ENCODE results near the gene C22orf39. TPM values are rescaled to one million over a fixed set of nuclear protein-coding genes. Genes with fewer than 3 reads are reported as not detected.

The C22orf39 gene
- total RNA-seq, 1 experiment from 2014 or later = 19.6 TPM

DNA sequence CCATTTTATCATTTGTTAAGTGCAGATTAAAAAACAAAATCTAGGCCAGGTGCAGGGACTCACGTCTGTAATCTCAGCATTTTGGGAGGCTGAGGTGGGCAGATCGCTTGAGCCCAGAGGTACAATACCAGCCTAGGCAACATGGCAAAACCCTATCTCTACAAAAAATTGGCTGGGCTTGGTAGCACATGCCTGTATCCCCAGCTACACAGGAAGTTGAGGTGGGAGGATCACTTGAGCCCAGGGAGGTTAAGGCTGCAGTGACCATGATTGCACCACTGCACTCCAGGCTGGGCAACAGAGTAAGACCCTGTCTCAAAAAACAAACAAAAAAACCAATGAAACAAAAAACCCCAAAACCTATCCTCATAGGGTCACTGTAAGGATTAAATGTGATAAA, 48.9 kb downstream of the C22orf39 start:
- DNase-seq (ENCODE audit: low spot score) = no peak

DNA sequence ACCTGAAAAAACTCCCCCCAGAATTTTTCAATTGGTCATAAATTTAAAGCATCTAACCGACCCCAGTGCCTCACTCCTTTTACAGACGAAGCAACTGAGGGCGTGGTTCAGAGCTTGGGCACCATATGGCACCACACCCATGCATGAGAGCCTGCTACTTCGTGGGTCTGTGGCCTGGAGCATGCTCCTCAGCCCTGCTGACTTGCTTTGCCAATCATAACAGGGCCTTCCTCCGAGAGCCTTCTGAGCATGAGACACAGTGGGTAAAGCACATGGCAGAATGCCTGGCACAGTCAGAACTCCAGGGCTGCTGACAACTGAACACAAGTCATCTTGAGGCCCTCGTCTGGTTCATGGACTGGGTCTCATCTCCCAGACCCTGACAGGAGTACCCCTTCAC, 49.3 kb downstream of the C22orf39 start:
- DNase-seq (ENCODE audit: low spot score) = no peak

DNA sequence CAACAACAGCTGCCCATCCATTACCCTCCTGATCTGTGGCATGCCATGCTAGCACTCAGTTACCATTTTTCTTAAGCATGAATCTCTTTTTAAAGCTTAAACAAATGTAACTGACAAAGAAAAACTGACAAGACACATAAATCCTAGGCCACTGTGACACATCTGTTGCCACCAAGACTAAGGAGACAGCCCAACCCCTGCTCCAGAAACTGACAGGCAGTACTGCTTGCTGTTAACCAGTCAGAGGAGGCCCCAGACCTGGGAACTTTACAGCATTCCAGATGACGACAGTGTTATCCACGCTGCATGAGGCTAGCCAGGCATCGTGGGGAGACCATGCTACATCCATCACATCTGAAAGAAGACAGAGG, 49.8 kb downstream of the C22orf39 start:
- DNase-seq (ENCODE audit: low spot score) = no peak

DNA sequence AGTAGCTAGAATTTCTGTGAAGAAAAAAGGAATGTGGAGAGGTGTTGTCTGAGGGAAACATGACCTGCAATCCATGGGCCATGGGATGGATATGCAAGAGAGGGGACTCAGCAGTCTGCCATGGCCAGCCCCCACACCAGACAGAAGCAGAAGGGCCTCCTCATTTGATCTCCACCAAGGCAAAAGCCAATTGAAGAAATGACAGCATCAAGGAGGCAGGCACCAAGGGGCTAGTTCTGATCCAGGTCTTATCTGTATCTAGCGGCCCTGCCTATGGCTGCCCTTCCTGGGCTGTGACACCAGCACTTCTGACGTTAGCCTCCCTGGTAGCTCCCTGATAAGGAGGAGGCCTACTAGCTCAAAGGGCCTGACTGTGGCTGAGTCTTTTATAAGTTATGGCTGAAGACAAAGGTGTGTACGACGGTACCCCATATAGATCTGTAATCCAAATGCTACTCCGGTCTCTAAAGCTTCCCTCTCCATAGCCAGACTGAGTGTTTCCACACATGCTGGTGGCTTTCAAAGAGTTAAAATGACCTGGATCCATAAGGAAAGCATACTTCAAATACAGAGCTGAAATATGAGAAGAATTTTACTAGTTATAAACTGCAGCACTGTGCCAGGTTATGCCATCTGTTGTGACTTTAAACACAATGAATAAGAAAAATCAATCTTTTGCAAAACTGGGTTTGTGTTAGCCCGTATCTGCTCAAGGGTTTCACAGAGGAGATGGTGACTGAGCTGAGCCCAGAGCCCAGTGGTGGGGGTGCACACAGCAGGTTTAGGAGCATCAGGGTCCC, 50.4 kb downstream of the C22orf39 start:
- no peak for DNase-seq (ENCODE audit: low spot score)

DNA sequence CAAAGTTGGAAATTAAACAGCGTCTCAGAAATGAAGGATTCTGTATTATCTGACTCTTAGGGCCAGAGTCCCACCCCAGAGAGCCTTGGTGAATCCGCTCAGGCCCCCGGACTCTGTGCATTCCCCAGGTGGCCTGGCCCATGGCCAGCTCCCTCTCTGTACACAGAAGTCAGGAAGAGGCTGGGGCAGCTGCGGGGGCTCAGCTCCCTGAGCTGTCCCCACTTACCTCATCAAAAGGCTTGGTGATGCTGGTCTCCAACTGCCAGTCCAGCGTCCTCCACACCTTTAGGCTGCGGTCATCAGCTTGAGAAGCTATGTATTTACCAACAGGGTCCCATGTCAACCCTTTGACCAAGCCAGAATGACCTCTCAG, 51.0 kb downstream of the C22orf39 start:
- no peak for DNase-seq (ENCODE audit: low spot score)

DNA sequence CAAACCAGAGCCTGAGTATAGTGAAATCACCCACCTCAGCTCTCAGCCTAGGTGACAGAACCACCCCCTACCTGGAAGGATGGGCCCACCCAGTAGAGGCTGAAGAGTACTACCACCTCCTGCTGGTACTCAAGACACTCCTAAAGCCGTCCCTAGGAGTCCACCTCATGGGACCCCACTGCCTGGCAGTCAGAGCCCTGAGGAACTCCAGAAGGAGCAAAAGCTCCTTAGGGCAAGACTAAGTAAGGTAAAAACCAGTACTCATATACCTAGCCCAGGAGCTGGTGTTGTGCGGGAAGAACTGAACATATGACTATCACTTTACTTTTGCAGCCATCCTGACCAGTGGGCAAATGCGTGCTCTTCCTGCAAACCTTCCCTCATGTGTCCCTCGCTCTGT, 52.2 kb downstream of the C22orf39 start:
- no peak for DNase-seq (ENCODE audit: low spot score)

DNA sequence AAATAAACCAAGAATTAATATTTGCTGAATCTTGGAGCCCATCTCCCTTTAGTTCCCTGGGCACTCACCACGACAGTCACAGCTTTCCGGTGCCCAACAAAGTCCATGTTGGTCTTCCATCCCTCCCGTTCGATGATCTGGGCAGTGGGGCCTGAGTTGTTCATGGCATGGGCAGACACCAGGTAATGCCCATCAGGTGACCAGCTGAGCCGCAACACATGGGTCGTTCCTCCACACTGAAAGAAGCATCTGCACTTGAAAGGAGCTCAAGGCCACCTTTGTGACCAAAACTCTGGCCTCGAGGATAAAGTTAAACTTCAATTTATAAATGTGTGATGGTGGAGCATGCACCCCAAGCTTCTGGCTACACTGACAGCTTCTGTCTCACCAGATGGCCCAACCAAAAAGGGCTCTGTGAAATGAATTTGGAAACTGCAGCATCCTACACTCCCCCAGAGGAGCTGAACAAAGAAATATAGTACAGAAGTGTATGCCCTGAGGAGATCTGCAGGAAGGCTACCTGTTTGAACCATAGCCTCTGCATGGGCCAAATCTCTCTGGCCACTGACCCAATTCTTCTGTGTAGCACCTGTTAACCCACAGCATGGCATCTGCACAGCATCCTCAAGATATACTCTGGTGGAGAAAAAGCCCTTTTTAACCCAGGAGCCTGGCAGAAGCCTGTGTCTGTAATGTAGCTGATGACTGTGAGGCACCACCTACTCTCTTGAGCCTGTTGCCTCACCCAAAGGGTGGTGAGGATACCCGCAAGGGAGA, 53.0 kb downstream of the C22orf39 start:
- no peak for DNase-seq (ENCODE audit: low spot score)

DNA sequence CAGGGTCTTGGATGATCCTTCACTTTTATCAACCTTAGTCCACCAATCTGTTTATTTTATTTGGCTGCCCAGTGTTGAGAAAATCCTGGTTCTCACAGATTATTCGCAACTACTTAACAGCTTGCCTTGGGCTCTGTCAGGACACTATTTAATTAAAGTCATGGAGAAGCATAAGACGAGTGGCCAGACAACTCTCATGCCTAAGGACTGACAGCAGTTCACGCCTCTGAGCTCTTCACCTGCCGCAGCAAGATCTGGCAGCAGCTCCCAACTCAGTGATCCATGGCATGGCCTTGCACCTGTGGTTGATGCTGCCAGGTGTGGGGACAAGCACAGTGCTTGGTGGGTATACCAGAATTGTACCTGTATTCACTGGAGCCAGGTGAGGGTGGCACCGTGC, 53.8 kb downstream of the C22orf39 start:
- no peak for DNase-seq (ENCODE audit: low spot score)

Other genes starting within 250 kb of the C22orf39 start
- gene CLTCL1, start 156.0 kb downstream of the C22orf39 start, total RNA-seq (2014; rRNA removed; shearing (Covaris generic)) = 5.3 and 5.8 TPM in 2 replicates
- gene HIRA, start 16.0 kb downstream of the C22orf39 start, total RNA-seq (2014; rRNA removed; shearing (Covaris generic)) = 9.6 and 10.0 TPM in 2 replicates
- 60.4 and 79.3 TPM in 2 replicates for gene MRPL40, start 15.2 kb downstream of the C22orf39 start, total RNA-seq (2014; rRNA removed; shearing (Covaris generic))
- 55.6 and 71.1 TPM in 2 replicates for gene UFD1, start 31.5 kb upstream of the C22orf39 start, total RNA-seq (2014; rRNA removed; shearing (Covaris generic))
- gene CDC45, start 32.2 kb upstream of the C22orf39 start, total RNA-seq (2014; rRNA removed; shearing (Covaris generic)) = 49.1 and 58.0 TPM in 2 replicates
- gene CLDN5, start 76.7 kb upstream of the C22orf39 start, total RNA-seq (2014; rRNA removed; shearing (Covaris generic)) = not detected in 2 replicates

All from H4 (cell line).